ENCODE data around the gene FFAR2. TPM values are rescaled to one million over a fixed set of nuclear protein-coding genes. Genes with fewer than 3 reads are reported as not detected.
"Not testable (repeated sequence)": the region's sequence is repeated elsewhere in the genome, so short reads cannot be mapped to it uniquely, and the experiment has no call there.

Gene FFAR2
- total RNA-seq, 1 experiment from 2014 or later: not detected

- Histone ChIP-seq H4K5ac (ENCODE audit: insufficient read length, low read depth, low read length) (no peak overlapping the region), H4K20me1 (ENCODE audit: control insufficient read depth, insufficient read depth, insufficient read length) (no peaks in the 10 kb centered on the region), H3K27me3 (ENCODE audit: insufficient read depth, low read length) (no peaks in the 10 kb centered on the region), H3K79me2 (ENCODE audit: insufficient read depth, low read length) (no peaks in the 10 kb centered on the region), H3K27ac (ENCODE audit: insufficient read length, low read depth, low read length) (no peak overlapping the region), H3K23ac (ENCODE audit: insufficient read length, low read depth, low read length) (no peak overlapping the region), H3T11ph (ENCODE audit: low read length) (no peak overlapping the region), H2BK15ac (ENCODE audit: low read depth, low read length) (no peak overlapping the region), H3K23me2 (ENCODE audit: insufficient read length, low read depth, low read length, poor library complexity, severe bottlenecking) (no peaks in the 10 kb centered on the region), H2BK120ac (ENCODE audit: low read depth, low read length, poor library complexity, severe bottlenecking) (no peak overlapping the region), H3K79me1 (ENCODE audit: insufficient read depth, low read depth, low read length, poor library complexity, severe bottlenecking) (no peaks in the 10 kb centered on the region), H2BK5ac (ENCODE audit: insufficient read length, low read length) (no peak overlapping the region), H3K18ac (ENCODE audit: insufficient read length, low read depth, low read length) (no peak overlapping the region), H2BK20ac (ENCODE audit: low read depth, low read length, poor library complexity, severe bottlenecking) (no peak overlapping the region), H3K56ac (ENCODE audit: insufficient read length, low read depth, low read length) (no peak overlapping the region), H3K9ac (ENCODE audit: extremely low read depth, insufficient read length, low read length) (no peak overlapping the region), H3K9me3 (ENCODE audit: control insufficient read depth, low read depth, low read length) (no peaks in the 10 kb centered on the region), H2AFZ (ENCODE audit: low read length) (no peak overlapping the region), H4K91ac (ENCODE audit: insufficient read length, low read depth, low read length) (no peak overlapping the region), H3K4ac (ENCODE audit: low read depth, low read length) (no peak overlapping the region), H3K4me1 (ENCODE audit: insufficient read depth, low read length) (no peaks in the 10 kb centered on the region), H3K4me2 (ENCODE audit: insufficient read depth, insufficient read length, low read length) (no peak overlapping the region), H2BK12ac (ENCODE audit: insufficient read length, low read depth, low read length) (no peak overlapping the region), H4K8ac (replicated peaks; ENCODE audit: insufficient read length, low read depth, low read length) (no peak overlapping the region), H2AK5ac (ENCODE audit: insufficient read length, low read length) (no peak overlapping the region), H3K14ac (ENCODE audit: insufficient read depth, low read length) (no peak overlapping the region)
- H3K27me3 Mint-ChIP-seq (ENCODE audit: low read depth): peaks cover 5% of the 10 kb centered on the region
- H3K4me1 Mint-ChIP-seq: peaks cover 0 to 11% of the 10 kb centered on the region in 2 experiments; a peak in 3 of 4 replicates
- no peak overlapping the region for H3K27ac Mint-ChIP-seq
- H3K36me3 Mint-ChIP-seq (ENCODE audit: insufficient read depth in 1 of 3, low read depth in 3 of 3): no peaks in the 10 kb centered on the region
- no peak for TF ChIP-seq CTCF (conservative IDR thresholded peaks at IDR 0.05)
- WGBS (ENCODE audit: extremely low coverage, insufficient read length, low lambda C conversion rate): no CpG with 5 or more reads among the region's 6 CpGs
- no peaks in the 10 kb centered on the region for H3K9me3 Mint-ChIP-seq
- no peak for DNase-seq
- H3K4me3 Mint-ChIP-seq: no peak overlapping the region
These were observed 14.5 kb downstream of the FFAR2 start for GRCh38 chr19:35462476-35462953.

GRCh38 chr19:35462956-35463355 is 14.9 kb downstream of the FFAR2 start:
- H3K79me1 ChIP-seq (ENCODE audit: insufficient read depth, low read depth, low read length, poor library complexity, severe bottlenecking); H3T11ph ChIP-seq (ENCODE audit: low read length); H2BK20ac ChIP-seq (ENCODE audit: low read depth, low read length, poor library complexity, severe bottlenecking); H4K8ac ChIP-seq (replicated peaks; ENCODE audit: insufficient read length, low read depth, low read length); H3K18ac ChIP-seq (ENCODE audit: insufficient read length, low read depth, low read length); H4K20me1 ChIP-seq (ENCODE audit: control insufficient read depth, insufficient read depth, insufficient read length); H3K56ac ChIP-seq (ENCODE audit: insufficient read length, low read depth, low read length); H3K79me2 ChIP-seq (ENCODE audit: insufficient read depth, low read length); H3K4me1 ChIP-seq (ENCODE audit: insufficient read depth, low read length); H3K14ac ChIP-seq (ENCODE audit: insufficient read depth, low read length); H2AFZ ChIP-seq (ENCODE audit: low read length); H3K9me3 ChIP-seq (ENCODE audit: control insufficient read depth, low read depth, low read length); H2AK5ac ChIP-seq (ENCODE audit: insufficient read length, low read length); H3K27ac ChIP-seq (ENCODE audit: insufficient read length, low read depth, low read length); H2BK12ac ChIP-seq (ENCODE audit: insufficient read length, low read depth, low read length); DNase-seq; H4K91ac ChIP-seq (ENCODE audit: insufficient read length, low read depth, low read length); H3K9ac ChIP-seq (ENCODE audit: extremely low read depth, insufficient read length, low read length); H3K27me3 ChIP-seq (ENCODE audit: insufficient read depth, low read length); H4K5ac ChIP-seq (ENCODE audit: insufficient read length, low read depth, low read length); H2BK120ac ChIP-seq (ENCODE audit: low read depth, low read length, poor library complexity, severe bottlenecking); H2BK15ac ChIP-seq (ENCODE audit: low read depth, low read length); H3K23me2 ChIP-seq (ENCODE audit: insufficient read length, low read depth, low read length, poor library complexity, severe bottlenecking); H3K4me2 ChIP-seq (ENCODE audit: insufficient read depth, insufficient read length, low read length); H3K23ac ChIP-seq (ENCODE audit: insufficient read length, low read depth, low read length); H2BK5ac ChIP-seq (ENCODE audit: insufficient read length, low read length); H3K4me3 Mint-ChIP-seq; H3K4ac ChIP-seq (ENCODE audit: low read depth, low read length); H3K27ac Mint-ChIP-seq; H3K36me3 Mint-ChIP-seq (ENCODE audit: insufficient read depth in 1 of 3, low read depth in 3 of 3); H3K27me3 Mint-ChIP-seq (ENCODE audit: low read depth); H3K9me3 Mint-ChIP-seq: not testable (repeated sequence)
- WGBS (ENCODE audit: extremely low coverage, insufficient read length, low lambda C conversion rate): no CpG with 5 or more reads among the region's 7 CpGs
- H3K4me1 Mint-ChIP-seq: peaks cover 0 to 11% of the 10 kb centered on the region in 2 experiments; a peak in 3 of 4 replicates

All from H9 (cell line).